CD14-positive monocyte (primary cell): ENCODE results near the gene DUSP9. TPM values are rescaled to one million over a fixed set of nuclear protein-coding genes. Genes with fewer than 3 reads are reported as not detected.

Source experiments
- DNase-seq, 3 donors: peaks; one replicate each; pipeline ENCODE4 v3.0.0-alpha.2; 2011 to 2022
- H2AFZ ChIP-seq: 2 replicates; pipeline ENCODE4 v1.6.0; 2012; ENCODE audit warnings: mild to moderate bottlenecking, low read depth, low read length, inconsistent platforms; ENCODE audit not compliant: insufficient read depth, poor library complexity, severe bottlenecking
- H3K27ac ChIP-seq, 2 donors: 1 replicate in 1 of 2; 2 replicates in 1 of 2; pipeline ENCODE4 v1.5.1; 2012 to 2013; ENCODE audit warnings: low read length in 2 of 2, control low read depth in 1 of 2, inconsistent platforms in 1 of 2, low read depth in 1 of 2, mild to moderate bottlenecking in 1 of 2
- H3K27me3 ChIP-seq, 2 donors: one replicate each; pipeline versions ENCODE4 v1.6.0 to v1.6.1; 2011 to 2013; ENCODE audit warnings: low read length in 2 of 2; ENCODE audit not compliant: control insufficient read depth in 2 of 2, insufficient read depth in 2 of 2
- H3K36me3 ChIP-seq, 2 donors: replicated peaks in 1 of 2; 1 replicate in 1 of 2; 2 replicates in 1 of 2; pipeline versions ENCODE4 v1.5.1 to v1.6.1; 2012 to 2013; ENCODE audit warnings: low read length in 2 of 2, control low read depth in 1 of 2, inconsistent platforms in 1 of 2, mild to moderate bottlenecking in 1 of 2; ENCODE audit not compliant: insufficient read depth in 2 of 2, control insufficient read depth in 1 of 2
- H3K4me1 ChIP-seq, 2 donors: 1 replicate in 1 of 2; 2 replicates in 1 of 2; pipeline versions ENCODE4 v1.5.1 to v1.6.1; 2012 to 2013; ENCODE audit warnings: low read length in 2 of 2, control low read depth in 1 of 2, inconsistent platforms in 1 of 2, mild to moderate bottlenecking in 1 of 2, moderate library complexity in 1 of 2; ENCODE audit not compliant: insufficient read depth in 2 of 2, control insufficient read depth in 1 of 2
- H3K4me2 ChIP-seq: replicated peaks from 2 replicates; pipeline ENCODE3; 2012; ENCODE audit warnings: low read length, moderate library complexity, mild to moderate bottlenecking; ENCODE audit not compliant: poor library complexity, severe bottlenecking; ENCODE audit errors: extremely low read depth
- H3K4me3 ChIP-seq, 3 experiments: fragments of 200-600 bp in 1 of 3; sonication (generic) in 1 of 3; replicated peaks in 1 of 3; 1 replicate in 2 of 3; 2 replicates in 1 of 3; pipeline ENCODE4 v1.5.1; 2011 to 2013; ENCODE audit warnings: low read length in 3 of 3, mild to moderate bottlenecking in 3 of 3, control low read depth in 2 of 3, low read depth in 2 of 3, inconsistent platforms in 1 of 3, moderate library complexity in 1 of 3
- H3K79me2 ChIP-seq: 2 replicates; pipeline ENCODE4 v1.6.0; 2012; ENCODE audit warnings: mild to moderate bottlenecking, control low read depth, inconsistent platforms, low read length, moderate library complexity; ENCODE audit not compliant: insufficient read depth
- H3K9ac ChIP-seq: 2 replicates; pipeline ENCODE4 v1.6.0; 2017; ENCODE audit warnings: low read length, mild to moderate bottlenecking; ENCODE audit not compliant: insufficient read depth, poor library complexity, severe bottlenecking
- H3K9me3 ChIP-seq, 2 donors: replicated peaks in 1 of 2; 1 replicate in 1 of 2; 2 replicates in 1 of 2; pipeline versions ENCODE4 v1.5.1 to v1.6.1; 2012 to 2013; ENCODE audit warnings: low read length in 2 of 2, control low read depth in 1 of 2; ENCODE audit not compliant: control insufficient read depth in 1 of 2, insufficient read depth in 1 of 2
- H4K20me1 ChIP-seq: 2 replicates; pipeline ENCODE4 v1.6.0; 2012; ENCODE audit warnings: mild to moderate bottlenecking, low read length, control low read depth, moderate library complexity; ENCODE audit not compliant: insufficient read depth
- H3K27ac Mint-ChIP-seq, 7 donors: one replicate each; pipeline ENCODE4 v1.8.0; 2020; ENCODE audit warnings: mild to moderate bottlenecking in 7 of 7, mixed read lengths in 7 of 7, moderate library complexity in 6 of 7, inconsistent platforms in 2 of 7
- H3K27me3 Mint-ChIP-seq, 3 donors: one replicate each; pipeline ENCODE4 v1.8.0; 2021 to 2022; ENCODE audit warnings: low read depth in 3 of 3, mild to moderate bottlenecking in 3 of 3, mixed read lengths in 3 of 3, moderate library complexity in 3 of 3, inconsistent platforms in 1 of 3
- H3K36me3 Mint-ChIP-seq, 2 donors: one replicate each; pipeline ENCODE4 v1.8.0; 2020; ENCODE audit warnings: mixed read lengths in 2 of 2, inconsistent platforms in 1 of 2, mild to moderate bottlenecking in 1 of 2
- H3K4me1 Mint-ChIP-seq: one replicate; pipeline ENCODE4 v1.8.0; 2020; ENCODE audit warnings: mild to moderate bottlenecking, mixed read lengths
- H3K4me3 Mint-ChIP-seq, 2 donors: one replicate each; pipeline ENCODE4 v1.8.0; 2020; ENCODE audit warnings: mild to moderate bottlenecking in 2 of 2, mixed read lengths in 2 of 2, moderate library complexity in 1 of 2
- H3K9me3 Mint-ChIP-seq, 7 donors: one replicate each; pipeline ENCODE4 v1.8.0; 2020 to 2022; ENCODE audit warnings: mixed read lengths in 7 of 7, mild to moderate bottlenecking in 6 of 7, moderate library complexity in 6 of 7, inconsistent platforms in 2 of 7
- WGBS: methylation state at CpG from one replicate; pipeline ENCODE4 v1.1.5; 2013; ENCODE audit warnings: missing lambda C conversion rate; ENCODE audit not compliant: insufficient coverage; 5-methylcytosine and 5-hydroxymethylcytosine counted together
- intact Hi-C, 2 donors: fragments of 100-400 bp; cut with micrococcal nuclease; formaldehyde crosslinking; loops; one replicate each; pipeline versions ENCODE4 v1.15.0 to v1.15.1; 2023
- polyA plus RNA-seq, 3 donors: library from polyadenylated mRNA; depleted of rRNA in 1 of 3; unstranded in 2 of 3; stranded (reverse) in 1 of 3; fragments of 300-500 nt in 2 of 3; fragments of >200 nt in 1 of 3; fragmentation: Illumina TruSeq in 2 of 3; gene quantifications; 1 replicate in 2 of 3; 2 replicates in 1 of 3; pipeline ENCODE4 v1.2.3, GENCODE V29; 2012 to 2021
- TF ChIP-seq, protein P1 (sequence below): fragments of 200-600 bp; IDR thresholded peaks from one replicate; pipeline ENCODE4 v1.8.0; 2022; ENCODE audit warnings: antibody characterized with exemption, mild to moderate bottlenecking

DUSP9 gene
- polyA plus RNA-seq, 3 donors, result not detected

- no peaks in the 10 kb centered on the region for H3K4me1 ChIP-seq
- Mint-ChIP-seq H3K27ac (no peak overlapping the region), H3K4me3 (no peak overlapping the region)
These were observed 19.3 kb upstream of the DUSP9 start for GRCh38 chrX:153627675-153628111.

DNA sequence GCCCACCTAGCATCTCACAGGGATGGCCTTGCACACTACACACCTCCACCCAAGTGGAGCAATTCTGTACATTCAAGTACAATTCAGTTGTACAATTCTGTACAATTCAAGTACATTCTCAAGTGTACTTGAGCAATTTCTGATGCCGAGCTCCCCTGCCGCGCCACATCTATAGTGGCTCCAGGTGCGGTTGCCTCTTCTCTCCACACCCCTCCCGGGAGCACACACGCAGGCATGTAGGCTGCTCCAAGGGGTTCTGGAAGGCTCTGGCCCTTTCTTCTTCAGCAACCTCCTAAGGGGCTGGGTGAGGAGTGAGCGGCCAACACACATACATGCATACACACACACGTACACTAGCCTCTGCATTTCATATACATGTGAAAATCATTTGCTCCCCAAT lies 18.9 kb upstream of the DUSP9 start:
- Histone ChIP-seq H2AFZ (no peak overlapping the region), H3K9me3 (peaks cover 0 to 14% of the 10 kb centered on the region in 2 donors), H3K36me3 (no peaks in the 10 kb centered on the region), H4K20me1 (no peaks in the 10 kb centered on the region), H3K79me2 (no peaks in the 10 kb centered on the region), H3K27me3 (no peaks in the 10 kb centered on the region), H3K27ac (no peak overlapping the region), H3K4me2 (no peak overlapping the region), H3K9ac (no peak overlapping the region), H3K4me3 (no peak overlapping the region), H3K4me1 (no peaks in the 10 kb centered on the region)
- H3K4me1 Mint-ChIP-seq, result no peaks in the 10 kb centered on the region
- H3K36me3 Mint-ChIP-seq, result no peaks in the 10 kb centered on the region
- intact Hi-C loops, result no loop called here
- WGBS, result no CpG with 5 or more reads among the region's 8 CpGs
- DNase-seq, result no peak
- H3K27me3 Mint-ChIP-seq, result peaks cover 2 to 6% (median 4%) of the 10 kb centered on the region in 3 donors
- no peak overlapping the region for H3K4me3 Mint-ChIP-seq
- TF ChIP-seq, protein P1, sequence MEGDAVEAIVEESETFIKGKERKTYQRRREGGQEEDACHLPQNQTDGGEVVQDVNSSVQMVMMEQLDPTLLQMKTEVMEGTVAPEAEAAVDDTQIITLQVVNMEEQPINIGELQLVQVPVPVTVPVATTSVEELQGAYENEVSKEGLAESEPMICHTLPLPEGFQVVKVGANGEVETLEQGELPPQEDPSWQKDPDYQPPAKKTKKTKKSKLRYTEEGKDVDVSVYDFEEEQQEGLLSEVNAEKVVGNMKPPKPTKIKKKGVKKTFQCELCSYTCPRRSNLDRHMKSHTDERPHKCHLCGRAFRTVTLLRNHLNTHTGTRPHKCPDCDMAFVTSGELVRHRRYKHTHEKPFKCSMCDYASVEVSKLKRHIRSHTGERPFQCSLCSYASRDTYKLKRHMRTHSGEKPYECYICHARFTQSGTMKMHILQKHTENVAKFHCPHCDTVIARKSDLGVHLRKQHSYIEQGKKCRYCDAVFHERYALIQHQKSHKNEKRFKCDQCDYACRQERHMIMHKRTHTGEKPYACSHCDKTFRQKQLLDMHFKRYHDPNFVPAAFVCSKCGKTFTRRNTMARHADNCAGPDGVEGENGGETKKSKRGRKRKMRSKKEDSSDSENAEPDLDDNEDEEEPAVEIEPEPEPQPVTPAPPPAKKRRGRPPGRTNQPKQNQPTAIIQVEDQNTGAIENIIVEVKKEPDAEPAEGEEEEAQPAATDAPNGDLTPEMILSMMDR, result no peak
- H3K27ac Mint-ChIP-seq, result no peak overlapping the region
- H3K9me3 Mint-ChIP-seq, result peaks cover 0 to 21% (median 10%) of the 10 kb centered on the region in 7 donors

More at GRCh38 chrX:153627675-153628111, 19.3 kb upstream of the DUSP9 start:
- Histone ChIP-seq H3K79me2 (no peaks in the 10 kb centered on the region), H3K4me2 (no peak overlapping the region), H3K27me3 (no peaks in the 10 kb centered on the region), H3K36me3 (no peaks in the 10 kb centered on the region), H3K9ac (no peak overlapping the region), H3K27ac (no peak overlapping the region), H3K4me3 (no peak overlapping the region), H2AFZ (no peak overlapping the region), H3K9me3 (peaks cover 0 to 14% of the 10 kb centered on the region in 2 donors), H4K20me1 (no peaks in the 10 kb centered on the region)
- H3K9me3 Mint-ChIP-seq, result peaks cover 0 to 21% (median 8%) of the 10 kb centered on the region in 7 donors
- no peak for DNase-seq
- peaks cover 2 to 6% (median 4%) of the 10 kb centered on the region in 3 donors for H3K27me3 Mint-ChIP-seq
- TF ChIP-seq, protein P1, result no peak
- H3K36me3 Mint-ChIP-seq, result no peaks in the 10 kb centered on the region
- intact Hi-C loops, result no loop called here
- 50% methylated on average over 6 of the region's 15 CpGs for WGBS
- no peaks in the 10 kb centered on the region for H3K4me1 Mint-ChIP-seq
